Activated naive CD4-positive, alpha-beta T cell treated with anti-CD3 and anti-CD28 coated beads, Interleukin-2, amount 10 ng/mL, durations not matched to agents 7 days and 5 days (primary cell): Measurements from ENCODE around the gene HAUS7.
A peak's percentile ranks its signal among the peaks of the same experiment; 100 is the strongest.

Source experiments
- CTCF ChIA-PET: fragments of 350-600 bp; sonication (Branson Sonifier 250); formaldehyde crosslinking; loops from one replicate; lab custom pipeline; 2021; ENCODE audit warnings: antibody characterized with exemption; lab: Charles Lee
- DNase-seq: peaks from one replicate; pipeline ENCODE4 v3.0.0-alpha.2; 2020
- H3K27ac Mint-ChIP-seq: one replicate; pipeline ENCODE4 v1.8.0; 2021; ENCODE audit warnings: mild to moderate bottlenecking, moderate library complexity, mixed read lengths
- H3K27me3 Mint-ChIP-seq: one replicate; pipeline ENCODE4 v1.8.0; 2021; ENCODE audit warnings: mild to moderate bottlenecking, mixed read lengths
- H3K36me3 Mint-ChIP-seq: one replicate; pipeline ENCODE4 v1.8.0; 2021; ENCODE audit warnings: mixed read lengths
- H3K4me1 Mint-ChIP-seq: one replicate; pipeline ENCODE4 v1.8.0; 2021; ENCODE audit warnings: mixed read lengths
- H3K4me3 Mint-ChIP-seq: one replicate; pipeline ENCODE4 v1.8.0; 2021; ENCODE audit warnings: mild to moderate bottlenecking, moderate library complexity, mixed read lengths
- H3K9me3 Mint-ChIP-seq: one replicate; pipeline ENCODE4 v1.8.0; 2021; ENCODE audit warnings: mixed read lengths

Gene HAUS7

GRCh38 chrX:153463556-153463955 lies 6.8 kb downstream of the HAUS7 start:
- CTCF ChIA-PET = no interaction called here
- H3K4me3 Mint-ChIP-seq = no peak overlapping the region
- DNase-seq = no peak
- H3K4me1 Mint-ChIP-seq = peaks cover 10% of the 10 kb centered on the region
- no peaks in the 10 kb centered on the region for H3K27me3 Mint-ChIP-seq
- no peak overlapping the region for H3K27ac Mint-ChIP-seq
- peaks cover 17% of the 10 kb centered on the region for H3K36me3 Mint-ChIP-seq
- no peaks in the 10 kb centered on the region for H3K9me3 Mint-ChIP-seq

- Mint-ChIP-seq H3K27ac (no peak overlapping the region), H3K9me3 (no peaks in the 10 kb centered on the region), H3K36me3 (peaks cover 17% of the 10 kb centered on the region), H3K4me3 (no peak overlapping the region), H3K27me3 (no peaks in the 10 kb centered on the region), H3K4me1 (peaks cover 10% of the 10 kb centered on the region)
- CTCF ChIA-PET = no interaction called here
- DNase-seq = no peak
These were observed 7.3 kb downstream of the HAUS7 start for GRCh38 chrX:153463031-153463430.

GRCh38 chrX:153462291-153462690 lies 8.1 kb downstream of the HAUS7 start:
- no peak overlapping the region for H3K4me3 Mint-ChIP-seq
- no peak overlapping the region for H3K27ac Mint-ChIP-seq
- CTCF ChIA-PET = no interaction called here
- H3K36me3 Mint-ChIP-seq = peaks cover 17% of the 10 kb centered on the region
- H3K9me3 Mint-ChIP-seq = no peaks in the 10 kb centered on the region
- no peaks in the 10 kb centered on the region for H3K27me3 Mint-ChIP-seq
- H3K4me1 Mint-ChIP-seq = peaks cover 5% of the 10 kb centered on the region
- DNase-seq = no peak

GRCh38 chrX:153460826-153461225 lies 9.6 kb downstream of the HAUS7 start:
- H3K36me3 Mint-ChIP-seq = peaks cover 17% of the 10 kb centered on the region
- no peaks in the 10 kb centered on the region for H3K9me3 Mint-ChIP-seq
- CTCF ChIA-PET = interaction anchor here (1.0 to 1.7 kb wide), 4 partner anchors 10 to 46 kb away, joined by 3 to 7 read pairs (median 4); partner anchors contain the start of gene HAUS7
- DNase-seq = peak; percentile 62
- H3K27me3 Mint-ChIP-seq = no peaks in the 10 kb centered on the region
- H3K27ac Mint-ChIP-seq = no peak overlapping the region
- no peak overlapping the region for H3K4me3 Mint-ChIP-seq
- H3K4me1 Mint-ChIP-seq = no peaks in the 10 kb centered on the region

- Mint-ChIP-seq H3K4me3 (no peak overlapping the region), H3K4me1 (no peaks in the 10 kb centered on the region), H3K27me3 (no peaks in the 10 kb centered on the region), H3K9me3 (no peaks in the 10 kb centered on the region), H3K27ac (no peak overlapping the region), H3K36me3 (peaks cover 17% of the 10 kb centered on the region)
- DNase-seq = no peak
- CTCF ChIA-PET = interaction anchor here (1.0 to 1.7 kb wide), 4 partner anchors 34 to 47 kb away, joined by 3 to 7 read pairs (median 4); no protein-coding TSS in a partner anchor
These were observed 10.4 kb downstream of the HAUS7 start for GRCh38 chrX:153459986-153460385.

- no peaks in the 10 kb centered on the region for H3K9me3 Mint-ChIP-seq
- no peak for DNase-seq
- CTCF ChIA-PET = interaction anchor here (1.6 kb wide), 1 partner anchor 48 kb away, joined by 6 read pairs; no protein-coding TSS in a partner anchor
- no peaks in the 10 kb centered on the region for H3K27me3 Mint-ChIP-seq
- H3K27ac Mint-ChIP-seq = no peak overlapping the region
- H3K4me3 Mint-ChIP-seq = no peak overlapping the region
- peaks cover 17% of the 10 kb centered on the region for H3K36me3 Mint-ChIP-seq
- H3K4me1 Mint-ChIP-seq = no peaks in the 10 kb centered on the region
These were observed 11.9 kb downstream of the HAUS7 start for GRCh38 chrX:153458476-153458875.

- Mint-ChIP-seq H3K4me1 (no peaks in the 10 kb centered on the region), H3K36me3 (peaks cover 13% of the 10 kb centered on the region), H3K9me3 (no peaks in the 10 kb centered on the region), H3K4me3 (no peak overlapping the region), H3K27me3 (no peaks in the 10 kb centered on the region), H3K27ac (no peak overlapping the region)
- no peak for DNase-seq
- CTCF ChIA-PET = interaction anchor here (1.6 kb wide), 1 partner anchor 49 kb away, joined by 6 read pairs; no protein-coding TSS in a partner anchor
These were observed 12.4 kb downstream of the HAUS7 start for GRCh38 chrX:153457827-153458466.

DNA sequence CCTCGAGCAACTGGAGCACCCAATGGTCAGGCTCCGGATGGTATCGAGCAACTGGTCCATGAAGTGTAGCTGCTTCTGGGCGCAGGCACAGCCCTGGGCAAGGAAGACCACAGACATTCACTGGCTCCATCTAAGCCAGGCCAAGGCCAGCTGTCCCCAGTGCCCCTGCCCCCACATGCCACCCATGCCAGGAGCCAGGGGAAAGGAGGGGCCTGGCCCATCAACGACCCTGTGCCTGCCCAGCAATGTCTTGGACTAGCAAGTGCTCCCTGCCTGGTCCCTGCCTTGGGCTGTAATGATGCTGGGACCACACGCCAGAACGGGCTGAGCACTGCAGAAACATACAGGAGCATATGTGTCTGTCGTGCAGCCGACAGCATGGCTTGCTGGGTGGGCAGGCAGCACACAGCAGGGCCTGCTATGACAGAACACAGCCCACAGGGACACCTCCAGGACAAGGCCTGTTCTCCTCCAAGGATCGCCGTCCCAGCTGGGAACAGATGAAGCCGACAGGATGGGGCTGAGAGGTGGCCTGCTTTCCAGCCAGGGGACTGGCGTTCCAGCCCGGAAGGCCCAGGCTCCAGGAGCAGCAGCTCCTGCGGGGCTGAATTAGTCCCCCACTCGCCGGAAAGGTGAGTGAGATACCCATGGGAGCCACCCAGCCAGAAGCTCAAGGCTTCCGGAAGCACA lies 13.1 kb downstream of the HAUS7 start:
- CTCF ChIA-PET = no interaction called here
- no peaks in the 10 kb centered on the region for H3K9me3 Mint-ChIP-seq

DNA sequence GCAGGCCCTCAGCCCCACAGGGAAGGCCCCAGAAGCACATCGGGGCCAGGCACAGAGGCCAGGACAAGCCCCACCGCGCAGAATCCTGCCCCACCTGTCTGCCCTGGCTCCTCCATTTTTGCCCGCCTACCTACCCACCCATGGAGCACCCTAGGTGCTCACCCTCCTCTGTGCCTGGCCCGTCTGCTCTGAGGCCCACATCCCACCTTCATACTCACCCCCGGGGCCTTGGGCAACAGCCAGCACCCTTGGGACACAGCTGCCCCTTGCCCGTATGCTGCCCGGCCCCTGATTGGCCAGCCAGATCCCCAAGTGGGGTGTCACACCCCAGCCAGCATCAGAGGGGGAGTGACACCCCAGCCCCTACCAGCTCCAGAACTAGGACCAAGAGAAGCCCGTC lies 13.7 kb downstream of the HAUS7 start:
- no peaks in the 10 kb centered on the region for H3K9me3 Mint-ChIP-seq
- H3K27ac Mint-ChIP-seq = no peak overlapping the region
- no peak overlapping the region for H3K4me3 Mint-ChIP-seq
- no peak for DNase-seq
- H3K4me1 Mint-ChIP-seq = no peaks in the 10 kb centered on the region
- H3K27me3 Mint-ChIP-seq = no peaks in the 10 kb centered on the region
- CTCF ChIA-PET = no interaction called here
- peaks cover 11% of the 10 kb centered on the region for H3K36me3 Mint-ChIP-seq

More for the DNA sequence above, 13.1 kb downstream of the HAUS7 start:
- Mint-ChIP-seq H3K4me3 (no peak overlapping the region), H3K27me3 (no peaks in the 10 kb centered on the region), H3K4me1 (no peaks in the 10 kb centered on the region), H3K27ac (no peak overlapping the region), H3K36me3 (peaks cover 13% of the 10 kb centered on the region)
- no peak for DNase-seq

DNA sequence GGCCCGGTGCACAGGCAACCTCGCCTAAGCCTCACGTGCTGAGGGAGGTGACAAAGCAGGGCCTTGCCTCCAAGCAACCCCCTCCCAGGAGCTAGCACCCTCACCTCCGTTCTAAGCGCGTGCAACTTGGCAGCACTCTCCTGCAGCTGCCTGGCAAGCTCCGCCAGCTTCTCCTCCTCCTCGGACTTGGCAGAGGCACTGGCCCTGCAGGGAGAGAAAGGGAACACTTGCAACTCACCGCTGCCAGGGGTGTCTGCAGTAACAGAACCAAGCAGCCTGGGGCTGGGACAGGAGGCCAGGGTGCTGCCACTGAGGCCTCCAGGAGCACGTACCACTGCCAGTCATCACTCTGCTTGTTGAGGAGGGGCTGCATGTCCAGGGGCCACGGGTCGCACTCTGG lies 14.2 kb downstream of the HAUS7 start:
- CTCF ChIA-PET = no interaction called here
- Mint-ChIP-seq H3K4me3 (no peak overlapping the region), H3K36me3 (peaks cover 8% of the 10 kb centered on the region), H3K9me3 (no peaks in the 10 kb centered on the region), H3K27me3 (no peaks in the 10 kb centered on the region), H3K4me1 (no peaks in the 10 kb centered on the region), H3K27ac (no peak overlapping the region)
- DNase-seq = no peak

DNA sequence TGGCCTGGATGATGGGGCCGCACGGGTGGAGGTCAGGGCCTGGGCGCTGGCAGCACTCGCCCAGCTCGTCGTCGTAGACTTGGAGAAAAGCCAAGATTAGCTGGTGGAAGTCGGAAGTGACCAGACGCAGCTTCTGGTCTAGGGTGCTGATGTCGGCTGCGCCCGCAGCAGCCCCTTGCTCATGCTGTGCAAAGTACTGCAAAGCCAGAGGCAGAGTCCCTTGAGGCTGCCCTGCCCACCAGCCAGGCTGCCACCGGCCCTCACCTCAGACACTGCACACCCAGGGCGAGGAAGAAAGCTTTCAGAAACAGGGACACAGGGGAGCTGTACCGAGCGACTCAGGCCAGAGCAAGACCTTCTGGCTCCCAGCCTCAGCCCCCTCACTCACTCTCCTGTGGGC lies 14.8 kb downstream of the HAUS7 start:
- CTCF ChIA-PET = no interaction called here
- H3K27ac Mint-ChIP-seq = no peak overlapping the region
- no peak for DNase-seq

DNA sequence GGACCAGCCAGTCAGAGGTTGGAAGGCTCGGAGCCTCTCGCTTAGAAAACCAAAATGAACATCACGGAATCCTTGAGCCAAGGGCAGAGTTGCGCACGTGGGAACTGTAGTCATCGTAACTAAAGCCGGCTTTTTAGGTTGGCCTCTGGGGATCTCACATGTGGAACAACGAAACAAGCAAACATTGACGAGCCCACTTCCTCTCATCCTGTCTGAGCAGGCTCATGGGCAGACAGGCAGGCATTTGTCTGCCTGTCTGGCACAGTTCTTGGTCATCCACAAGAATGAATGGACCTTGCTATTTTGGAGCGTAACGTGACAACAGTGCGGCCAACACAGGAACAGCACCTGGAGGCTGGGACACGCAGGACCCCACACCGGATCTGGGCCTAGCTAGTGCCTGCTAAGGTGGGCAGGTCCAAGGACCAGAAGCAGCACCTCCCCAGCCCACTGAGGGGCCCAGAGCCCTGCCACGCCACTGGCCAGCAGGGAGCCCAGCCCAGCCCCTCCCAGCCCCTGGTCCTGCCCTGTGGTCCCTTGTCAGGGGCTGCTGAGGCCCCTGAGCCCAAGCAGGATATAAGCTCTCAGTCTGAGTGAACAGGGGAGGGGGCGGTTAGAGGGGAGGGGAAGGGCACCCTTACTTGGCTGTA lies 15.3 kb downstream of the HAUS7 start:
- Mint-ChIP-seq H3K9me3 (no peaks in the 10 kb centered on the region), H3K36me3 (peaks cover 6% of the 10 kb centered on the region), H3K4me3 (no peak overlapping the region), H3K4me1 (no peaks in the 10 kb centered on the region), H3K27ac (no peak overlapping the region), H3K27me3 (no peaks in the 10 kb centered on the region)
- no peak for DNase-seq
- CTCF ChIA-PET = no interaction called here

More for the DNA sequence above, 14.8 kb downstream of the HAUS7 start:
- Mint-ChIP-seq H3K4me3 (no peak overlapping the region), H3K36me3 (peaks cover 6% of the 10 kb centered on the region), H3K9me3 (no peaks in the 10 kb centered on the region), H3K27me3 (no peaks in the 10 kb centered on the region), H3K4me1 (no peaks in the 10 kb centered on the region)

DNA sequence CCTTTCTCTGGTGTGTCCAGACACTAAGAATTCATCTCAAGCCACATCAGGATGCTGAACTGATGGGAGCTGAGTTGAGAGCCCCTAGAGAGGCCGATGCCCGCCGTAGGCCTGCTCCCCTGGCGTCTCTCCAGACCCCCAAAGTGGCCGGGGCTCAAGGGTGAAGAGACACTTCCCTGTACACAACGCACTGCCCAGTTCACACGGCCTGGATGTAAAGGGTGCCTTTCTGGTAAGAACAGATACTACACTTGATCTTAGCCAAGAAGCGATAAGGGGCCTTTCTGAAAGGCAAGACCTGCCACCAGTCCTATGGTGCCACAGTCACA lies 19.5 kb downstream of the HAUS7 start:
- no peaks in the 10 kb centered on the region for H3K9me3 Mint-ChIP-seq
- CTCF ChIA-PET = no interaction called here
- no peaks in the 10 kb centered on the region for H3K27me3 Mint-ChIP-seq
- peak overlapping the region; percentile 14 for H3K27ac Mint-ChIP-seq
- no peaks in the 10 kb centered on the region for H3K4me1 Mint-ChIP-seq
- H3K4me3 Mint-ChIP-seq = no peak overlapping the region
- no peak for DNase-seq
- no peaks in the 10 kb centered on the region for H3K36me3 Mint-ChIP-seq

DNA sequence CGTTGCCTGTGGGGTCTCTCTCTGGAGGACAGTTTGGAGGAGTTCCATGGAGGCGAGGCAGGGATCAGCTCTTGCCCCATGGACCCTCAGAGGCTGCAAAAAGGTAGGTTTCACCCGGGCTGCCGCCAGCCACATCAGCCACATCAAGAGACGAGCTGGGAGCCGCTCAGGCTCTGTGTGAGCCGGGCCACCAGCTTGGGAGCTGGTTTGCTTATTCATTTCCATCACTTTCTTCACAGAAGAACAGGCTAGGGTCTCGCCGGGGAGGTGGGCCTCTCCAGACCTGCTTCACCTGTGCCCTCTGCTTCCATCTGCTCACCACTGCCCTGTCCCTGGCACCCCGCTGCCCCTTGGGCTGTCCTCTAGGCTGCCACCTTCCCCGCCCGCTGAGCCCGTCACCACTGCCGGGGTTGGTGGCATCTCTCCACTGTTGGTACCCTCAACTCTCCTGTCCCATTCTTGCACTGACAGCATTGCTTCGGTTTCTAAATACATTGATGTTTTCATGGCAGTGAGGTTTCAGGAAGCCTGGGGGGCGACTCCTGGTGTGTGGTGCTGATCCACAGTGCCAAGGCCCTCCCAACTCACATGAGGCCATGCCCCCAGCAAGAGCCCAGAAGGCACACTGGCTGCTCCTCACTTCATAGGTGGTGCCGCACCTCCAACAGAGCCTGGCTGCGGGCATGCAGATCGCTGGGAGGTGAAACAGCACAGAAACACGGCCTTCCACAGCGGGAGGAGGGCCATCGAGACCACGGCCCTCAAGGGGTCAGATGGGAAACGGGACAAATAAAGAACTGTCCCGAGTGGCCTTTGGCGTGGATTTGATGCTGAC lies 20.0 kb downstream of the HAUS7 start:
- H3K4me3 Mint-ChIP-seq = no peak overlapping the region
- no peak overlapping the region for H3K27ac Mint-ChIP-seq
- no peaks in the 10 kb centered on the region for H3K9me3 Mint-ChIP-seq
- H3K27me3 Mint-ChIP-seq = no peaks in the 10 kb centered on the region
- DNase-seq = no peak
- H3K4me1 Mint-ChIP-seq = no peaks in the 10 kb centered on the region
- CTCF ChIA-PET = no interaction called here
- no peaks in the 10 kb centered on the region for H3K36me3 Mint-ChIP-seq
